GM18870 (cell line): Measurements from ENCODE around the gene EBF3.

Source experiments
- ATAC-seq: cut with Tn5 transposase; IDR thresholded peaks from one replicate; pipeline ENCODE4 v1.9.1; 2021; ENCODE audit warnings: moderate library complexity; ENCODE audit not compliant: unreplicated experiment

The EBF3 gene

DNA sequence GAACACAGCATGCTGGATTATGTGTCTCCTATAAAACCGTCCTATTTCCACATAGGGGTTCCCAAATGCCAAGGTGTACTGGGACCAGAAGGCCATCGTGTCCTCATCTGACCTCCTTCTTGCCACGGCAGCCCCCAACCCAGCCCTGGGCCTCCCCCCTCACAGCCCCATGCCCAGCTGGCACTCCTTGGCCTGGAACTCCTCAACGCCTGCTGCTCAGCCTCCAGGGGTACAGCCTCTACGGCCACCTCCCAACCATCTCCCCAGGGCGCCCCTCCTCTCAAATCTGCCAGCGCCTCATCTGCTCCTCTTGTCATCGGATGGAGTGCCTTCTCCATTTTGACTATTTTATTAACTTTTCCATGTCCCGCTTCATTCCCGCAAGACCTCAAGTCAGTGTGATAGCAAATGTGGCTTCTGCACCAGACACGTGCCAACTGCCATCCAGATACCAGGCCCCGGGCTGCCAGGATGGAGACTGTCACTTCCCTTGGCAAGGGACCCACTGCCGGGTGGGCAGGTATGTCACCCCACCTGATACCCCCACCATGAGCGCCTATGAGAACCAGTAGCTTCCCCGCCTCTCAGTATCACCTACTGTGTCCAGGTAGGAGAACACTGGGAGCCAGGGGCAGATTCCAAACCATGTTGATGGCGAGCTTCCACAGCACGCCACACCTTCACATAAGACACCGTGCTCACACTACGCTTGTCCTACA, 106.7 kb downstream of the EBF3 start:
- no peak for ATAC-seq

DNA sequence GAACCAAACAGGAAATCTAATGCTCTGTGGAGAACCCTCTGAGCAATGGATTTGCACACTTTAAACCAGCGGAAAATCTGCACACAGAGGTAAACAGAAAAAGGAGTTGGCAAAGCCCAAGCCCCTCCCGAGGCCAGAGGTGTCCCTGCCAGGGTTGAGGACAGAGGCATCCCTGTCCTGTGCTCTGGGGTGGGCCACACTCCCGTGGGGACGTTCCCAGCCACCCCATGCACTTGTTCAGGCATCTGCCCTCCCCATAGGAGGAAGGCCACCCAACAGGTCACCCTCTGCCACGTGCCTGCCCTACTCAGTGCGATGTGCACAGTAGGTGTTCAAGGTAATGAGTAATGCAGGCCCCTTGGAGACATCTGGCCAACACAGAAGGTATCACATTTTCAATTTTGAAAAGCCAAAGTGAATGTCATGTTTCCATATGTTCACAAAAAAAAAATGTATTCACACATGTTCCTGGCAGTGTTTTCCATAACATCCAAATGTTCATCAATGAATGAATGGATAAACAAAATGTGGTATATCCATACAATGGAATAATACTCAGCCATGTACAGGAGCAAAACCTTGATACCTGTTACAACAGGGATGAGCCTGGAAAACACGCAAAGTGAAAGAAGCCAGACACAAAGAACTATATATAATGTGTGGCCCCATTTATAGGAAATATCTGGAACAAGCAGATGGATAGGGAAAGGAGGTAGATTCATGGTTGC, 108.1 kb downstream of the EBF3 start:
- no peak for ATAC-seq

DNA sequence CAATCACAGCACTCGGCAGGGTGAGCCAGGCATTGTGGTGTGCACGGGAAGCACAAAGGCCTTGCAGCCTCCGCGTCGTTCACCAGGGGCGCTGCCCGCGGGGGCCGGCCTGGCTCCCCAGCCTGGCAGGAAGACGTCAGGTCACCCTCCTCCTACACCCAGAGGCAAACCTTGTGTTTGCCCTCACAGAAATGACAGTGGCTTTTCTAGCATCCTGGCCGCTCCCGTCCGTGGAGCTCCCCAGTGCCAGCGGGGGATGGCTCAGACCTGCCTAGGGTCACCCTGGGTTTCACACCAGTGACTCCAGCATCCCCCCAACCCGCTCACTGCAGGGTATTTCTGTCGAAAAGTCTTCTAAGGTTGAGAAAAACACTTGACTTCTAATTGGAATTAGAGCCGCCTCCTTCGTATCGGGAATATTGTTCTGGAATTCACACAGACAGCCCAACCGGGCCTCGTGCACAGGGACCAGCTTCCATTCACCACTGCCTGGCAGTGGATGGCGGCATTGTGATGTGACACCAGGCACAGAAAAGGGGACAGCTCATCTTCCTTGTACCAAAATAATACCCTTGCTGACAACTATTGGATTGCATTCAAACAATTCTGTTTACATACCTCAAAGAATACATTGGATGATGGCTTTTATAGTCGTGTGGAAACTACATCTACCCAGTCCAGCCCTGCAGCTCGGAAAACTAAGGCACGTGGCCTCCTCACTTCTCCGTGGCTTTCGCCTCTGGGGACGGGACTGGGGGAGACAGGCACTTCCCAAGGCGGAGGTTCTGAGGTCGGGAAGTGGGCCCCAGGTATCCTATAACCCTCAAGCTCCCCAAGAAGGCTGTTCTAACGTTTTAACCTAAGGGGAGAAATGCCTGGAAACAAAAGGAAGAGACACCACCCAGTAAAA, 109.0 kb downstream of the EBF3 start:
- ATAC-seq, result no peak

DNA sequence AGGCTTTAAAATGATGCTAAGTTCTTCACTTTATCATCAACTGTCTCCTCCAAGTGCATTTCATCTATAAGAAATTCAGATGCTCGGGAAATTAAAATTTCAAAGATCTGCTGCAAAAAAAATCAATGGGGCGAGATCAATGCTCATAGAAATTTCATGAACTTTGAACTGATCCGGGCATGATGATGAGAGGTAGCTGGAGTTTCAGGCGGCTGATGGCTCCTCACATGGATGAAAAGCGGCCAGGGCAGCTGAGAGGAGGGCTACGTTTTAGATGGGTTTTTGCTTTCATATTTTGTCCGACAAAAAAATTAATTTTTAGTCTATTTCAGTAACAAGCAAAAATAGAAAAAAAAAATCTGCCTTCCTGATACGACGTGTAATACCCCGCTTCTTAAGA, 109.9 kb downstream of the EBF3 start:
- ATAC-seq, result no peak

DNA sequence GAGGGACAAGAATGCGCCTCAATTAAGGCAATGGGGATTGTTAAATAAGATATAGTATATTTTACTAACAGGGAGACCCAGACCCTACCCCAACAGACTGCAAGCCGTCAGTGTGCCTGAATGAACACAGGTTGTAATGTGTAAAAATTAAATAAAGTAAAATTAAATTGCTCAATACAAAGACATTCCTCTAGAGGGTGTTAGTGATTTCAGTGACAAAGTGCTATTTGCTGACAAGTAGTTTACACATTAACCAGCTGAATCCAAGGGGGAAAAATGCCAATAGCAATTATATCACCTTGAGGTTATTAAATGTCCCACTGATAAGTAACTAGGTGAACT, 110.5 kb downstream of the EBF3 start:
- ATAC-seq, result no peak

DNA sequence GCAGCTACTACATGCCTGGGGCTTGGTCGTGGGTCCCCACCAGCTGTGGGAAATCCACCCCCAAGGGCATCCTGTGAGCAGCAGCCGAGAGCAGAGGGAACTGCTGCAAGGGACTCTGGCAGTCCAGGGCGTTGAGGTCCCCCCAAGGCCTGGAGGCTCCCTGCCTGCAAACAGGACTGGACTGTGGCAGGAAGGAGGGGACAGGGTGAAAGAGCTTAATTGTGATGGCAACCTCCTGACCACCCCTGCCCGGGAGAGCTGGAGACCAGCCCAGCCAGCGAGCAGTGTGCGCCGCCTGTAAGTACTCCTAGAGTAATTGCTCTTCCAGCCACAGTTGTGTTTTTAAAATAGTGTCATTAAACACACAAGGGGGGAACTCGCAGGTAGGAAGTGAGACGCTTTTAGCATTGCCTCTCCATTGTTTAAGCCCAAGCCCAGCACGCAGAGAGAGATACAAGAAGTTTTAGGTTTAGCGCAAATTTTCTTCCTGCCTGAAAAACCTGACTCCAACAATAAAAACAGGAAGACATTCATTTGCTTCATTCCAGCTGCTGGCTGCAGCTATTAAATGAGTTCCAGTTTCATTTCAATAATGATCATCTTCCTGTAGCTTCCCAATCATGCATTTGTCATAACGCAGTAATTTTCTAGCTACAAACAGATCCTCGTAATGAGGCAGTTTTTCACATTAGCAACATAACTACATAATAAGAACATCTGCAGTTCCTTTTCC, 111.1 kb downstream of the EBF3 start:
- no peak for ATAC-seq

DNA sequence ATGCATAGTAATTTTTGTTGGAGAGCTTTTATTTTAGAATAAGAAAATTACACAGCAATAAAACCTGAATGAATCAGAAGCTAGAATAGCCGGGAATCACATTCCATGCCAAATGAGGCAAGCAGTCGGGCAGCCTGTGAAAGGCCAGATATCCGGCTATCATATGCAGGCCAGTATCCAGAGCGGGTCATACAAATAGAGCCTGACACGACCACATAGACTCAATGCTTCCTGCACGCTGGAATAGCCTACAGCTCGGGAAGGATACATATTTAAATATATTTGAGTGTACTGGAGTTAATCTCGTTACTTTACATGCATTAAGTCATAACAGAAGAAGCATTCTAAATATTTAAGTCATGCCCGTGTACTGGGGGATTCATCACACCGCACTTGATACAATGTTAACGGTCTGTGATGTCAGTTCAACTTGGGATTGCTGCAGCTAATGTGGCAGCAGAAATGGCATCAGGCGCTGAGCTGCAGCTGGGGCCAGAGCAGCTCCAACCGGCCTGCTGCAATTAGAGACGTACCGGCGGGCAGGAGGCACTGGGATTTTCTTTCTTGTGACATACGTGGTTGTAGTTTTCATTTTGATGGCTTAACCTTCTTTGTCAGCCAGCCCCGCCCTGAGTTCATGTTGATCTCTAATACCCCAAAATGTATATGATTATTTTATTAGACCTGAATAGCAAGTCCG, 112.0 kb downstream of the EBF3 start:
- ATAC-seq, result no peak

DNA sequence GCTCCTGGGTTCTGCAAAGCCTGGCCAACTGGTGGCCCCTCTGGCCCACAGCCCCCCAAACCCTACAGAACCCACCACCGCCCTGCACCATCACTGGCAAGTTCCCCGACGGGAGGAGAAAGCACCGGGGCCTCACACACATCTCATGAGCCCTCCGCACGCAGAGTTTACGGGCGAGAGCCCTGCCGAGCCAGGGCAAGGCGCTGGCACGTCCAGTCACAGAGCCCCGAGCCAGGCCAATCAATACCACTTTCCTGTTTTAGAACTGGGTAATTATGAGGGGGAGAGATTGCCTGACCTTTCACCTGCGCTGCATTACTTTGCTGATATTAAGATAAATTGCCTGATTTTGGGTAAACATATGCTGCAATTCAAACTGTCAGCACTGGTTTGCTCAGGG, 113.3 kb downstream of the EBF3 start:
- ATAC-seq, result no peak

DNA sequence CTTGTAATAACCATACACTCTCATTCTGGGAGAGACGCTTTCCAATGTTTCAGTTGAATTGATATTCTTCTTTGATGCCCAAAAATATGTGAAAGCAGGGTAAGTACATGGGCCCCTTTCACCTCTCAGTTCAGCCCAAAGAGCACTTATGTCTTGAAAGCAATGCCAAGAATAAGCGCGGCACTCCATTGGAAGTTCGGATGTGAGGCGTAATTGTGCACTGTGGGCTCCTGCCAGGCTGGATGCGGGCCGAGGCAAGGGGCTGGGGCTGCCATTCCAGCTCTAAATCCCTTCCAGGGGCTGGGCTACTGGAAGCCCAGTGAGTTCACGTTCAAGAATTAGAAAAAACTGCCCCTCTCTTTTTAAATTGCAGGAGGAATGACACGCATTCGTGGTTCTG, 113.8 kb downstream of the EBF3 start:
- ATAC-seq, result no peak

DNA sequence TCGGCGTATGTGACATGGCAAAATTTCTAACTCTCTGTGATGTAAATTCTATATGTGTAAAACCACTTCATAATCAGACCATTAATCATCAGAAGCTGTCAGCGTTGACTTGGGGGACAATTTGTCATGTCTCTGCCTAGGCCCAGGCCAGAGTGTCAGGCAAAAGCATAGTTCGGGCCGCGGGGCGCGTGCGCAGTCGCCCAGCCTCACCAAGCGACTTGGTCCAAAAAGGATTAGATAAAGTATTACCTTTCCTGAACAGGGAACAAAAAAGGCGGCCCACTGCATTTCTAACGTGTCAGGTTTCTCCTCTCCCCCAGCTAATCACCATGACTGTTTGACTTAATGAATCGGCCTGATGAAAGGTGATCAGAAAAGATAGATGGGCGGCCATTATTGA, 114.2 kb downstream of the EBF3 start:
- ATAC-seq, result no peak

DNA sequence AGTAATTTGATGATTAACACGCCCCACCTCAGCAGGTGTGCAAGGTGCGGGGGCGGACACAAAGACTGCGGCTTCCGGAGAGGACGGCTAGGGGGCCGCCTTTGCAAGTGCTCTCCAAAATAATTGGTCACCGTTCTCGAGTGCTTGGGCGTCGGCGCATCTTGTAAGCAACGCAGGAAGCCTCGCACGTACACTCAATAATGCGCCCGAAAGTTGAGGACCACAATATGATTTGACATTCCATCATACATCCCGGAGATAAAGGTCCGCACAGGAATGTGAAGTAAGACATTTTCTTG, 114.7 kb downstream of the EBF3 start:
- ATAC-seq, result no peak

DNA sequence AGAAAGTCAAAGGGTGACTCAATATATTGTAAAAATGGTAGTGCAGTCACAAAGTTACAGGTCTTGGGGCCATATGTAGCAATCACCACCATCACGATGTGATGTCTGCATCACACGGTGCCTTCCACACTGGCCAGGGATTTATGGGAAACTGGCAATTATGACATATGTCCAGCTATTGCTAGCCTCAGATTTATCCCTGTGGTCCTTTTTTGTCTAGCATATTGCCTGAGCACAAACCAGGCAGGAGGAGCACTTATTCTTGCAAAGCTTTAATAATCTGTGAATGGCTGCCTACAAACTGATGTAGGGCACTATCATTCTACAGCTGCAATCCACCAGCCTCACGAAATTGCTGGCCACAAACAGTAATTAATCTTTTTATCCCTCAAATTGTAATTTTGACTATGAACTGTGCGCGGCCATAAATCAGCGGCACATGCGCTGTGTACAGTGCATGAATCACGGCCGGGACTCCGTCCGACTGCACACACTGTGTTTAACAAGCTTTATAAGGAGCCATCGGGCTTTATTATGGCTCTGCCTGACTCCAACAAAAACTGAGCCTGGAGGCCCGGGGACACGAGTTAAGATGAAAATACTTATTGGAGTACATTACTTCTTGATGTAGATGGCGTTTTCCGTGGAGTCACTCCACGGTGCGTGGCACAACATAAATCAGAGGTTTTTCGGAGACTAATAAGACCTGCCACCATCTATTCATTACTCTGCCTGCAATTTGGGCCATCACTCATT, 115.2 kb downstream of the EBF3 start:
- no peak for ATAC-seq

DNA sequence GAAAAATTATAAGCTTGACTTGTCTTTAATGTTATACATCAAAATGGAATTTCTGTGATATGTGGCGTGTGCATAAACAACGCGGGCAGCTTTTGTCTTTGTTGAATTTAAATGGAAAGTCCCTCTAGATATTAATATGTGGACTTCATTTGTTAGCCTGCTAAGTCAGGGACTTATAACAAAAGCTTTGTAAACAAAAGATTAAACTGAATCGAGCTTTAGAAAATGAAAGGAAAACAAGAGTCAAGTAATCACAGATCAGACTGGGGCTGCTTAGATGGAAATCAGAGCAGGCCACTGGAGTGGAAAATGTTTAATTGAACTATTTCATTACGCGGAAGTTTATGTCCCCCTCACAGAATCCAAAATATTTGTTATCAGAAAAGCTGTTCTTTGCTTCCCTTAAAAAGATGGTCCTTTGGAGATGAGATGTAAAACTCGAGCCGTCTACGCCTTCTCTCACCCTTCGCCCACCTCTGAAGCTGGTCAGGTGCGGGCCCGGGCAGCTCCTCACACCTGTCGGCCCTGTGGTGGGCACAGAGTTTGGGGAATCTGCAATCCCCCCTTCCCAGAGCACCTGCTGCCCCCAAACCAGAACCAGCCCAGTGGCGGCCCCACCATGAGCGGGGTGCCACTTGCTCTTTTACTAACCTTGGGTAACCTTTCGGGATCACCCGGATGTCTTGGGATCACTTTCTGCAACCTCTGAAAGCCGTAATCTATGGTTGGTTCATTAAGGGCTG, 116.2 kb downstream of the EBF3 start:
- no peak for ATAC-seq

DNA sequence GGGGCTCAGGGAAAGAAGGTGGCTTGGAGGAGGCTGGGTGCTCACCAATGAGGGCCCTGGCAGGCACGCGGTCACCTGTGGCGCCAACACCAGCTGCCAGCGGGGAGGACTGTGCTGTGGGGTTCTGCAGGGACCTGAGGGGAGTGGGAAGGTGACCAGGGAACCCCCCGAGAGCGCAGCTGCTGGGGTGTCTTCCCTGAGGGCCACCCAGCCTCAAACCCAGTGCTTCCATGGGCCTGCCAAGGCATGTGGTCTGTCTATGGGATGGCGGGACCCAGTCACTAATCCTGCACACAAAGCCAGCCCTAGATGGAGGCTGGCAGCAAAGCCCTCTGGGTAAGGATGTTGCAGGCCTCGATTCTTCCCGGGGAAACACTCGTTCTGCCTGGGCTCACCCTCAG, 117.1 kb downstream of the EBF3 start:
- no peak for ATAC-seq

DNA sequence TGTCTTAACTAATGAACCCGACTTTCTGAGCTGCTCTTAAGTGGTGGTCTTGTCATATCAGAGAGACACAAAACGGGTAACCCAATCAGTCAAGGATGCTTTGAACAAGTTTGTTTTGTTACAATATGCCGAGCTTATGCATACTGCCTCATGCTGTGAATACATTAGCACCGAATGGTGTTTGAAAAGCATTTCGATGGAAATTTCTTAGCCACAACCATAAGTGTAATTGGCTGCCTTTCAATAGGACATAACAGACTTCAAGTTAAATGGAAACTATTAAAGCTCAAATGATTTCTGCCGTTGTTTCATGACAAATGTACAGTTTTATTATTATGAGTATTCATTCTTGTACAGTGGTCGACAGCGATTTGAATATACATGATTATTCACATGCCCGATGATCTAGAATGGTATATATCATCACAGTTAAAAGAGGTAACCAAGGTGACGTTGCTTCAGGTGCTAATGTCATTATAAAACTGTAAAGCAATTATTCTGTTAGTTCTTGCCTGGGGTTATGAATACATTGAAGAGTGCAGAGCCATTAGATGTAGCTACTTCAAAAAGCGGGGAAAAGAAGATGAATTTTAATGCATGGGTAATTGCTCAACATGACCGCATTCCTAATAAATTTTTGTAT, 118.8 kb downstream of the EBF3 start:
- no peak for ATAC-seq

DNA sequence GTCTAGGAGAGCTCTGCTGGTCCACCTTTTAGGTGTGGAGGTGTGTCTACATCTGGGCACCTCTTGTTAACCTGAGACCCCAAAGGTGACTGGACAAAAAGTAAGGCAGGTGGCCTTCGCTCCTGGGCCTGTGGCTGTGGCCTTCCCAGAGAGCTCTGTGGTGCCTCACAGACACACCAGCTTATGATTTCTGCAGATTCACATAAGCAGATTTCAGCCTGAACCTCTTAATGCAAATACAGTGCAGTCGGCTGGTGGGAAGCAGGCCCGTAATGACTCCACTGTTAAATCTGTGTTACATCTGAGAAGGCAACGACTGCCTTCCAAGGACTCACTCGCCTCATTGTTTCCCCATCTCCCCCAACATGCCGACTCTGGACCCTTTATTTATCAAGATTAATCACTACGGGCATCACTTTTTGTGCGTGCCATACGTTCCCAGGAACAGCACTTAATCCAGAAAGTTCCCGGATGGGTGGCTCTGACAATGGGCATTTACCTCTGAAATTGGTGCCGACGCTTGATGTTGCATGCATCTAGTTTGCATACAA, 119.8 kb downstream of the EBF3 start:
- no peak for ATAC-seq

DNA sequence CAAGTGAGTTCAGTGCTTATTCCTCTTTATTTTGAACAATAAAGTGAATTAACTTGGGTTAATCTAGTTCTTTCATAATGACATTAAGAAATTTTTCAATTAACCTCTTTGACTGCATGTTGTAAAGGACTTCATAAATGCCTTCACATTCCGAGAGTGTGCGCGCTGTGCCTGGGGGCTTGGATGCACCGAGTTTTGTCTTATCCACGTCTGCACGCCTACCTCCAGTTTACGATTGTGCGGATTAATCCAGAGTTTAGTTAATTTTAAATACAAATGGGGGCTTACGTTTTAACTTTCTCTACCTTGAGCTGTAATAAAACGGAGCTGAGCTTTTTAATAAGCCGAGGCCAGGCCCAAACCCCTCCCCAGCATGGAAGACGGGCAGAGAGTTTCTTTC, 120.4 kb downstream of the EBF3 start:
- ATAC-seq, result no peak

DNA sequence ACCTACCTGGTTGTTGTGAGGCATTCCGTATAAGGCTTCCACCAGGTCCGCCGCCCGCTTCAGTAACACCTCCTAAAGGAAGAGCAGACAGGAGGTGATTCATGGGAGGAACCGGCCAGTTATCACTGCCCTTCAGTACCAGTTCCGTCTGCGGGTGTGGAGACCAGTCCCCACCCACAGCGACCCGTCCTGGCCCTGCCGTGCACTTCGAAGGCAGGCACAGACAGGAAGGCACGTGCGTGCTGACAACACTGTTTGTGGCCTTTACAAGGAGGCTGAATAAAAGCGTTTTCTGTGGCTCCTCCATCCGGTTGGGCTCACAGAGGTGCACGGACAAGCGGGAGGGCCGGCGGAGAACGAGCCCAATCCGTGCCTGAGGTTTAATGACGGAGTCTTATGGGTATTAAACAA, 120.9 kb downstream of the EBF3 start:
- ATAC-seq, result no peak

DNA sequence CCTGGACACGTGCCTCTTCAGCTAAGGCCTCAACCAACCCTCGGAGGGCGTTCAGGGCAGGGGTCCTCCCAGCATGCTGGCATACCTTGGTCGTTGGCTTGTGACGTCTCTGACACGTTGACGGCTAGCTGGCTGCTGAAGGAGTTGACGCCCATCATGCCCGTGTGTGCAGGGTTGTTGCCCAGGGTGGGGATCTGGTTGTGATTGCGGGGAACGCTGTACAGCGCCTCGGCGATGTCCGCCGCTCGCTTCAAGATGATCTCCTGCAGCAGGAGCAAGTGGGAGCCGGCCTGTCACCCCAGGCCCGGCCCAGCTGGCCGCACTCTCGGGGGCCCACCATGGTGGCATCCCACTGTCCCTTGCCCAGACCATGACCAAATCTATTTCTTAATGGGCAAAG, 122.0 kb downstream of the EBF3 start:
- no peak for ATAC-seq
